K562 (cell line): ENCODE data around the gene PWP2. TPM values are rescaled to one million over a fixed set of nuclear protein-coding genes. Genes with fewer than 3 reads are reported as not detected.
"Not testable (repeated sequence)": the region's sequence is repeated elsewhere in the genome, so short reads cannot be mapped to it uniquely, and the experiment has no call there.

Experiments
- ATAC-seq: fragments of 200-7000 bp; cut with Tn5 transposase; 3 replicates; pipeline ENCODE4 v1.9.1; 2020; ENCODE audit warnings: moderate library complexity
- BruUV-seq: library from RNA; stranded (reverse); fragments of 400-500 nt; replicated peaks from 2 replicates; lab custom pipeline; 2021; lab: Mats Ljungman, UMichigan
- CTCF ChIA-PET: fragments of 300-600 bp; formaldehyde crosslinking; extraction: SDS; loops from one replicate; lab custom pipeline; 2021; ENCODE audit warnings: low intra/inter-chr PET ratio; lab: Yijun Ruan, JAX
- POLR2A ChIA-PET: fragments of 300-600, 350-650 bp; sonication (Branson Sonifier 250); formaldehyde crosslinking; extraction: SDS; loops from one replicate; lab custom pipeline; 2021; ENCODE audit warnings: antibody characterized with exemption, inconsistent platforms; lab: Yijun Ruan, JAX
- DNase-seq, 4 experiments: peaks; one replicate each; pipeline versions ENCODE4 v3.0.0 to v3.0.0-alpha.2; 2011 to 2018; ENCODE audit warnings: low spot score in 3 of 4, mixed read lengths in 3 of 4; ENCODE audit errors: extremely low read depth in 1 of 4
- FAIRE-seq: peaks from 2 replicates; lab custom pipeline; 2011; peaks lifted over from hg19 to GRCh38; lab: Jason Lieb, UNC
- H2AFZ ChIP-seq: 2 replicates; pipeline ENCODE4 v1.6.0; 2011; ENCODE audit warnings: low read depth, low read length, control low read depth, inconsistent platforms
- H3K27ac ChIP-seq: fragments of 200-600 bp; 3 replicates; pipeline ENCODE4 v1.8.0; 2011; ENCODE audit warnings: low read depth, mild to moderate bottlenecking, control low read depth, inconsistent platforms, low read length, moderate library complexity, mixed read lengths; ENCODE audit errors: extremely low read depth
- H3K27me3 ChIP-seq, 2 experiments: fragments of 300-600 bp in 1 of 2; 2 replicates in 1 of 2; 3 replicates in 1 of 2; pipeline versions ENCODE4 v1.6.0 to v1.8.0; 2011; ENCODE audit warnings: inconsistent platforms in 2 of 2, low read length in 2 of 2, mild to moderate bottlenecking in 1 of 2, mixed read lengths in 1 of 2, moderate library complexity in 1 of 2; ENCODE audit not compliant: control insufficient read depth in 2 of 2, insufficient read depth in 2 of 2
- H3K36me3 ChIP-seq: fragments of 300-600 bp; 3 replicates; pipeline ENCODE4 v1.8.0; 2011; ENCODE audit warnings: mild to moderate bottlenecking, low read length, inconsistent platforms; ENCODE audit not compliant: control insufficient read depth, insufficient read depth
- H3K4me1 ChIP-seq, 2 experiments: fragments of 200-600 bp in 1 of 2; replicated peaks in 1 of 2; 2 replicates in 1 of 2; 3 replicates in 1 of 2; pipeline versions ENCODE4 v1.5.1 to v1.8.0; 2011; ENCODE audit warnings: inconsistent platforms in 2 of 2, low read length in 2 of 2, mild to moderate bottlenecking in 1 of 2, mixed read lengths in 1 of 2, moderate library complexity in 1 of 2; ENCODE audit not compliant: control insufficient read depth in 2 of 2, insufficient read depth in 2 of 2
- H3K4me2 ChIP-seq: 2 replicates; pipeline ENCODE4 v1.6.1; 2011; ENCODE audit warnings: low read length, control low read depth, inconsistent platforms, mixed read lengths; ENCODE audit not compliant: insufficient read depth
- H3K4me3 ChIP-seq: fragments of 200-600 bp; sonication (generic), shearing (Covaris generic); 2 replicates; pipeline ENCODE4 v1.5.1; 2016; ENCODE audit warnings: control low read depth, inconsistent platforms
- H3K79me2 ChIP-seq: fragments of 200-600 bp; 3 replicates; pipeline ENCODE4 v1.8.0; 2011; ENCODE audit warnings: low read length, inconsistent platforms; ENCODE audit not compliant: control insufficient read depth, insufficient read depth
- H3K9ac ChIP-seq, 2 experiments: 2 replicates each; pipeline versions ENCODE4 v1.6.0 to v1.6.1; 2011; ENCODE audit warnings: low read depth in 2 of 2, low read length in 2 of 2, control low read depth in 1 of 2, inconsistent platforms in 1 of 2, mild to moderate bottlenecking in 1 of 2, mixed read lengths in 1 of 2; ENCODE audit not compliant: insufficient read depth in 1 of 2
- H3K9me1 ChIP-seq: one replicate; pipeline ENCODE4 v1.6.0; 2011; ENCODE audit warnings: inconsistent platforms, mild to moderate bottlenecking, low read length, moderate library complexity; ENCODE audit not compliant: control insufficient read depth, insufficient read depth
- H3K9me3 ChIP-seq: replicated peaks from 2 replicates; pipeline ENCODE4 v1.5.1; 2011; ENCODE audit warnings: low read depth, low read length, inconsistent platforms; ENCODE audit not compliant: control insufficient read depth, insufficient read depth
- H4K20me1 ChIP-seq: replicated peaks from 2 replicates; pipeline ENCODE4 v1.6.1; 2011; ENCODE audit warnings: low read length, inconsistent platforms, mixed read lengths; ENCODE audit not compliant: control insufficient read depth, insufficient read depth
- WGBS: fragments of 100-300 bp; shearing (Covaris generic); methylation state at CpG from one replicate; pipeline ENCODE4 v1.1.6; 2016; ENCODE audit warnings: low coverage, mixed read lengths; ENCODE audit not compliant: insufficient coverage; ENCODE audit errors: missing lambda C conversion rate; 5-methylcytosine and 5-hydroxymethylcytosine counted together
- in situ Hi-C: fragments of 300-500 bp; cut with MboI; formaldehyde crosslinking; loops from 4 replicates; pipeline ENCODE4 v1.15.0; 2018; ENCODE audit warnings: inconsistent platforms, mixed read lengths
- intact Hi-C: fragments of 100-400 bp; cut with micrococcal nuclease; formaldehyde crosslinking; loops from 2 replicates; pipeline ENCODE4 v1.14.2; 2022
- polyA plus RNA-seq, 8 experiments: library from polyadenylated mRNA; depleted of rRNA in 4 of 8; stranded (reverse) in 5 of 8; unstranded in 3 of 8; fragments of >200 nt; fragmentation: Nextera tagmentation in 2 of 8; fragmentation: Illumina TruSeq in 1 of 8; extraction: Ambion mirVana in 2 of 8; extraction: Trizol in 1 of 8; gene quantifications; 2 replicates each; pipeline versions ENCODE4 v1.2.1 to v1.2.3, GENCODE V29; 2011 to 2014; ENCODE audit warnings: inconsistent platforms in 1 of 8, missing spikeins in 1 of 8
- total RNA-seq, 7 experiments: library from RNA; depleted of rRNA in 6 of 7; stranded (reverse); fragments of >200 nt in 6 of 7; fragmentation: Illumina TruSeq in 2 of 7; extraction: Trizol in 2 of 7; gene quantifications; 2 replicates each; pipeline versions ENCODE4 v1.2.1 to v1.2.3, GENCODE V29; 2011 to 2021; ENCODE audit warnings: low replicate concordance in 1 of 7

PWP2 gene
- total and polyA plus RNA-seq, 9 of the 15 experiments (the other 6 are each of a cell fraction or from before 2014, with no cell fraction given) = 0.72 to 57.6 (median 31.1) TPM

GRCh38 chr21:44113702-44114371 is 6.6 kb downstream of the PWP2 start:
- in situ Hi-C loops, H3K27me3 ChIP-seq, H3K79me2 ChIP-seq, intact Hi-C loops, H3K4me1 ChIP-seq, H3K27ac ChIP-seq, H3K9me1 ChIP-seq, H2AFZ ChIP-seq, H3K36me3 ChIP-seq, H3K9me3 ChIP-seq, DNase-seq, H3K4me3 ChIP-seq, H3K9ac ChIP-seq, H3K4me2 ChIP-seq, H4K20me1 ChIP-seq, BruUV-seq, CTCF ChIA-PET, POLR2A ChIA-PET: not testable (repeated sequence)
- peak; percentile 96 for ATAC-seq
- FAIRE-seq = peak; percentile 86
- WGBS = no CpG with 5 or more reads among the region's 33 CpGs

- BruUV-seq, H3K27ac ChIP-seq, ATAC-seq, H3K9me3 ChIP-seq, H3K27me3 ChIP-seq, H3K9me1 ChIP-seq, H3K4me3 ChIP-seq, CTCF ChIA-PET, H3K4me1 ChIP-seq, POLR2A ChIA-PET, H3K9ac ChIP-seq, H2AFZ ChIP-seq, DNase-seq, FAIRE-seq, intact Hi-C loops, H3K79me2 ChIP-seq, in situ Hi-C loops, H3K36me3 ChIP-seq, H3K4me2 ChIP-seq, H4K20me1 ChIP-seq: not testable (repeated sequence)
- no CpG with 5 or more reads among the region's 10 CpGs for WGBS
These were observed 14.9 kb downstream of the PWP2 start for GRCh38 chr21:44122131-44122530.

- H3K4me2 ChIP-seq, H3K36me3 ChIP-seq, FAIRE-seq, H3K9me1 ChIP-seq, H3K4me1 ChIP-seq, ATAC-seq, CTCF ChIA-PET, H3K27me3 ChIP-seq, H3K4me3 ChIP-seq, H4K20me1 ChIP-seq, POLR2A ChIA-PET, H3K79me2 ChIP-seq, H3K27ac ChIP-seq, H2AFZ ChIP-seq, DNase-seq, H3K9me3 ChIP-seq, intact Hi-C loops, H3K9ac ChIP-seq, BruUV-seq: not testable (repeated sequence)
- no CpG with 5 or more reads among the region's 19 CpGs for WGBS
- in situ Hi-C loops = loop anchor here (25.0 kb wide), 1 partner anchor 341 kb away; the partner anchor contains the start of genes CSTB and RRP1
These were observed 20.6 kb downstream of the PWP2 start for GRCh38 chr21:44127827-44128226.
